ENCODE data around the gene ADRB1.

GRCh38 chr10:113997428-113997827, 46.2 kb upstream of the ADRB1 start:
- TF ChIP-seq GATAD1 (CRISPR knock-in tag; IDR thresholded peaks at IDR 0.05) (no peak), RXRB (CRISPR knock-in tag; IDR thresholded peaks at IDR 0.05; ENCODE audit: borderline replicate concordance) (no peak), BRCA1 (CRISPR knock-in tag; IDR thresholded peaks at IDR 0.05) (no peak)

Measured in HepG2 (cell line).